ENCODE results near the gene KCNJ11. TPM values are rescaled to one million over a fixed set of nuclear protein-coding genes. Genes with fewer than 3 reads are reported as not detected.

Gene KCNJ11
- total RNA-seq, 1 donor from 2014 or later = 0.79 TPM

- no peak for FAIRE-seq
- Histone ChIP-seq H3K36me3 (ENCODE audit: control insufficient read depth, insufficient read depth, low read length) (no peaks in the 10 kb centered on the region), H3K4me3 (ENCODE audit: low read depth, low read length) (no peak overlapping the region), H3K27me3 (ENCODE audit: control insufficient read depth, insufficient read depth, low read length) (peaks cover 8% of the 10 kb centered on the region)
- no peak for DNase-seq (ENCODE audit: low read depth)
- no peak for TF ChIP-seq CTCF (IDR thresholded peaks at IDR 0.05; ENCODE audit: insufficient read depth, low read length, severe bottlenecking)
Measured at GRCh38 chr11:17416492-17416891, 28.0 kb upstream of the KCNJ11 start.

- Histone ChIP-seq H3K27me3 (ENCODE audit: control insufficient read depth, insufficient read depth, low read length) (peaks cover 8% of the 10 kb centered on the region), H3K4me3 (ENCODE audit: low read depth, low read length) (no peak overlapping the region), H3K36me3 (ENCODE audit: control insufficient read depth, insufficient read depth, low read length) (no peaks in the 10 kb centered on the region)
- DNase-seq (ENCODE audit: low read depth) = no peak
- no peak for FAIRE-seq
- no peak for TF ChIP-seq CTCF (IDR thresholded peaks at IDR 0.05; ENCODE audit: insufficient read depth, low read length, severe bottlenecking)
Measured at GRCh38 chr11:17415523-17416104, 27.2 kb upstream of the KCNJ11 start.

- no peak for TF ChIP-seq CTCF (IDR thresholded peaks at IDR 0.05; ENCODE audit: insufficient read depth, low read length, severe bottlenecking)
- H3K4me3 ChIP-seq (ENCODE audit: low read depth, low read length) = no peak overlapping the region
- no peaks in the 10 kb centered on the region for H3K36me3 ChIP-seq (ENCODE audit: control insufficient read depth, insufficient read depth, low read length)
- DNase-seq (ENCODE audit: low read depth) (no peak), FAIRE-seq (no peak)
- H3K27me3 ChIP-seq (ENCODE audit: control insufficient read depth, insufficient read depth, low read length) = peaks cover 5% of the 10 kb centered on the region
Measured at GRCh38 chr11:17414992-17415391, 26.5 kb upstream of the KCNJ11 start.

GRCh38 chr11:17414317-17414737, 25.9 kb upstream of the KCNJ11 start:
- no peak for FAIRE-seq
- TF ChIP-seq CTCF (IDR thresholded peaks at IDR 0.05; ENCODE audit: insufficient read depth, low read length, severe bottlenecking) = no peak
- no peak for DNase-seq (ENCODE audit: low read depth)
- Histone ChIP-seq H3K4me3 (ENCODE audit: low read depth, low read length) (no peak overlapping the region), H3K27me3 (ENCODE audit: control insufficient read depth, insufficient read depth, low read length) (peaks cover 5% of the 10 kb centered on the region), H3K36me3 (ENCODE audit: control insufficient read depth, insufficient read depth, low read length) (no peaks in the 10 kb centered on the region)

GRCh38 chr11:17413414-17414316, 25.2 kb upstream of the KCNJ11 start:
- Histone ChIP-seq H3K4me3 (ENCODE audit: low read depth, low read length) (no peak overlapping the region), H3K27me3 (ENCODE audit: control insufficient read depth, insufficient read depth, low read length) (peaks cover 5% of the 10 kb centered on the region), H3K36me3 (ENCODE audit: control insufficient read depth, insufficient read depth, low read length) (no peaks in the 10 kb centered on the region)
- FAIRE-seq (no peak), DNase-seq (ENCODE audit: low read depth) (no peak)
- TF ChIP-seq CTCF (IDR thresholded peaks at IDR 0.05; ENCODE audit: insufficient read depth, low read length, severe bottlenecking) = no peak
